TTC549 (cell line): ENCODE data around the gene SLC1A7.

Source experiments
- FAIRE-seq: peaks from 2 replicates; lab custom pipeline; 2012; peaks lifted over from hg19 to GRCh38; lab: Jason Lieb, UNC

SLC1A7 gene

DNA sequence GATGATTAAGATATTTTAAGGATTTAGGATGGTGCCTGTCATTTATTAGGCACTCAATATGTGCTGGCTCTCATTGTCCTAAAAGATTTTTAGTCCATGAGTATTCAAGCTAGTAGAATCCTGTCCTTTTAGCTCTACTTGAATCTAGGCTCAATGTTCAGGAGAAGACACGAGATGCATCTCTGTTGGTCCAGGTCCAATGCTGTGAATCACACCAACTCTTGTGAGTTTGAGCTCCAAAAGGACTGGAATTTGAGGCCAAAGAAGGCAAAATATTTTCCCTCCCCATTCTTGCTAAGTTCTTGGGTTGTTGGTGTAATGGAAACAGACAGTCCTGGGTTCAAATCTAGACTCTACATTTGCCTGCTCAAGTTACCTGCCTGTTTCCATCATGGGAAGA, 81.9 kb downstream of the SLC1A7 start:
- no peak for FAIRE-seq

DNA sequence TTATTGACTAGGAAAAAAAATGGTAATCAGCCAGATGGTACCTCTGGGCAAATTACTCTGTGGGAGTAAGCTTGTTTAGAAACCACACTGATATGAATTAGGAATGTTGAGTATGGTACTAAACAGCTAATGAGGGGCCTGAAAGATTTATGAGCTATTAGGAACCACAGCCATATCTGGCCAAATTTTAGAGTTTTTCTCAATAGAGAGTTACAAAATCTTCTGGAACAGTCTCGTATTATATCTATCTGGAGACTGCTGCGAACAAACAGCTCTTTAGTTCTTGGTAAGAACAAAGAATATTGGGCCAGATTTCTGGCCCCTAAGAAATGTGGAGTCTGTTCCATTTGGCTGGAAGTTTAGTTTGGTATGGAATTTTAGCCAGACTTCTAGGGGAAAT, 85.3 kb downstream of the SLC1A7 start:
- FAIRE-seq = no peak

DNA sequence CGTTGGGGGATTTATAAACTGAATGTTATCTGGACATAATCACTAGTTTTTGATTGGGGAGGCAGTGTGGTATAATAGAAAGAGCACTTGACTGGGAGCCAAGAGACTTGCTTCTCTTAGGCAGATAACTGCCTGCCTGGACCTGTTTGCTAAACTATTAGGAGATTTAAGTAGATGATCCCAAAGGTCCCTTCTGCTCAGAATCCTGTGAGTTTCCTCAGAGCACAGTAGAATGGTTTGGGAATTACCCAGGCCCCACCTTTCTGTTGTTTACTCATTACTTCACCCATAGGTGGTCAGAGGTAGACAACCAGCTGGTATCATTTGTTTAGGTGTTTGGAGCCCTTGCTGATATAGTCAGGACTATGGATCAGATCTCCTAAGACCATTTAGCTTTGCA, 90.8 kb downstream of the SLC1A7 start:
- no peak for FAIRE-seq

DNA sequence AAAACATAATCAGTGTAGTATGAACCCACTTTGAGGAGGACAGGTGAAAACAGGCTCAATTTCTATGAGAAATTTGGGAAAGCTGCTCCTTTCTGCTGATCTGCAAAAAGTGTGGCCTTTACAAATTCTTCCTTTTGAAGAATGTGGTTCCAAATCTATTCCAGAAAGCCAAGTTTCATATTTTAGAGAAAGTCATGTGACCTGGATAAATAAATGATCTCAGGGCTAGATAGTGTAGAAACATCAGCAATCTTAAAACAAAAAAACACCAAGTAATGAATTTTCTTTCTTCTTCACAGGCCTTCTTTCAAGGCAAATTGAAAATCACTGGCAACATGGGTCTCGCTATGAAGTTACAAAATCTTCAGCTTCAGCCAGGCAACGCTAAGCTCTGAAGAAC, 92.1 kb downstream of the SLC1A7 start:
- no peak for FAIRE-seq

DNA sequence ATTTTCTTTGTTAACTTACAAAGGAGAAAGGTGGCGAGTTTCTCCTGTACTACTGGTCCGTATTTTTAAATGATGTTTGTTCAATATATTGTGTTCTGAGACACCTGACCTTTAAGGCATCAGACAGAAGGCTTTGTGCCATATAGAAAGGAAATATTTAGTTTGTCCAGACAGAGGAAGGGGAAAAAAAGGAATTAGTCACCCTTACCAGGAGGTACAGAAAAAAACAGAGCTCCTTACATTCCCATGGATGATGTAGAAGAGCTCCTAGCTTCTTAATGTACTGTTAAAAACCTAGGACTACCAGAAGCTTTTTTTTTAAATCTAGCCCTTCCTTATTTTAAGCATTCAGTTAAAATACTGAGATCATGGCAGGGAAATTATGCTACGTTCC, 92.9 kb downstream of the SLC1A7 start:
- FAIRE-seq = no peak

DNA sequence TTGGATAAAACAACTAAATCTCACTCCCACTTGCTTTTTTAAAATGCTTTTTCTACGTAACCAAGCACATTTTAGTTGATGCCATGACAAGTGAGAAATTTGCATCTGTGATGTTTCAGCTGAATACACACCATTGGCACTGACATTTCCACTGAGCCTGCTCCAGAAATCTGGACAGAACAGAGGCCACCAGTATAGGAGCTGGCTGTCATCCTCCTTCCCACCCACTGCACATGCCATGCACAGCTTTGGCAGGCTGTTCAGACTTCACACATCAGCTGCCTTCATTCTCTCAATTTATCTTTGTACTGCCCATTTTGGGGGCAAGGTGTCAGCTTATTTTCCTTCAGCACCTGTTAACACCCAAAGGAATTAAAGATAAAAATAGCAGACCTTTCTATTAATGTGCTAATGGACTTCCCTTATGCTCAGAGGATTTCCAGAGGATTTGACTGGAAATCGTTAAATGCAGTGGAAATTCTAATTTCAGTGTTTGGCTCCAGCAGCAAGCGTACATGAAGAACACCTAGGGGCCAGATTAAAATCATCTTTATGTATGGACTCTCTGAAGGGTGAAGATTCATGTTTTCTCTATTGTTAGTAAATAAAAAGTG, 93.4 kb downstream of the SLC1A7 start:
- no peak for FAIRE-seq

DNA sequence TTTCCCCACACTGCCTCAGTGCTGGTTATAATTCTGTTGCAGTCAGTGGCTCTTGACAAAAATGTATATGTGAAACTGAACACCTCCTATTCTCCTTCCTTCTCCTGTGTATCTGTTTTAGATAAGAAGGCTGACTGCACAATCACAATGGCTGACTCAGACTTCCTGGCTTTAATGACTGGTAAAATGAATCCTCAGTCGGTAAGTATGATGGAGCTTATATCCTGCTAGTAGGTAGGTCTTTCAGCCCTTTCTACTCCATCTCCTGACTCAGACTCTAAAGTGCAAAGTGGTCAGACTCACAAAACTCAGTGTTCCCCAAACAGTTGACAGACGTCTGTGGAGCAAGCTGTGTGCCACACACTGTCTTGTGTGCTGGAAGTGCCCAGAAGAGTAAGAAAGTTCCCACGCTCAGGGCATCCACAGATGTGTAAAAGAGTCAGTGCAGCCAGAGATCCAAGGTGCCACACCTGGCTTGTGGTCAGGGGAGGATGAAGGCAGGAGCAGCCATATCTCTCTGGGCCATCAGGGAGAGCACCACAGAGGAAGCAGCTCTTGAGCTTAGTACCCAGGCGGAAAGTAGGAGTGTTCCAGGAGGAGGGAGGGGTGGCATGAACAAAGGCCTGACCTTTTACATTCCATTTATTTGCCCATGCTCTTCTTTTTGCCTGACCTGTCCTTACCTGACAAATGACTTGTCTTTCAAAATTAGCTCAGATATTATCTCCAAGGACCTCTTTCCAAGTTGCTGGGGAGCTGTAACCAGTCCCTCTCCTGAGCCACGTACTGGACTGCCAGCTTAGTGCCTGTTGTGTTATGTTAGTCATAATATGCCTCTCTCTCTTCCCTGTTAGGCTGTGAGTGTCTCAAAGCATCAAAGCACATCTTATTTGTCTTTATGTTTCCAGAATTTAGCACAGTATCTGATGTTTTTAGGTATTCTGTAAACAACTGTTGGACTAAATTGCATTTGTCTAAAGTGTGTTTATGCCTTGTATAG, 94.4 kb downstream of the SLC1A7 start:
- FAIRE-seq = no peak

GRCh38 chr1:53046930-53047329, 95.5 kb downstream of the SLC1A7 start:
- no peak for FAIRE-seq

- no peak for FAIRE-seq
These were observed 97.5 kb downstream of the SLC1A7 start for GRCh38 chr1:53044926-53045325.

- no peak for FAIRE-seq
These were observed 99.2 kb downstream of the SLC1A7 start for GRCh38 chr1:53043271-53043670.

DNA sequence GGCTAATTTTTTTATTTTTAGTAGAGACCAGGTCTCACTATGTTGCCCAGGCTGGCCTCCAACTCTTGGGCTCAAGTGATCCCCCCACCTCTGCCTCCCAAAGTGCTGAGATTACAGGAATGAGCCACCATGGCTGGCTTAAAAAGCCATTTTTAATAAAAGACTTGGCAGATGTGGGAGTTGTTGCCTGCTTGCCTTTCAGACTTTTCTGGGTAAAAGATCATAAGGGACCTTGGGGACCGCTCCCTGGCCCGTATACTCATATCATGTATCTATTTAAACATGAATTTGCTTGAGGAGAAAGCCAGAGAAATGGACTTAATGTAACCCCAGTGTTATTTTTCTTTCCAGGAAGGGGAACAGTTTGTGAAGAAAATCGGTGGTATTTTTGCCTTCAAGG, 103.9 kb downstream of the SLC1A7 start:
- no peak for FAIRE-seq
